GM19025 (cell line): Measurements from ENCODE around the gene TAF11L2.
"Not testable (repeated sequence)": the region's sequence is repeated elsewhere in the genome, so short reads cannot be mapped to it uniquely, and the experiment has no call there.

ENCODE experiments used
- ATAC-seq: cut with Tn5 transposase; IDR thresholded peaks from one replicate; pipeline ENCODE4 v1.9.1; 2021; ENCODE audit warnings: mild to moderate bottlenecking, low read depth, moderate library complexity; ENCODE audit not compliant: unreplicated experiment

Gene TAF11L2

DNA sequence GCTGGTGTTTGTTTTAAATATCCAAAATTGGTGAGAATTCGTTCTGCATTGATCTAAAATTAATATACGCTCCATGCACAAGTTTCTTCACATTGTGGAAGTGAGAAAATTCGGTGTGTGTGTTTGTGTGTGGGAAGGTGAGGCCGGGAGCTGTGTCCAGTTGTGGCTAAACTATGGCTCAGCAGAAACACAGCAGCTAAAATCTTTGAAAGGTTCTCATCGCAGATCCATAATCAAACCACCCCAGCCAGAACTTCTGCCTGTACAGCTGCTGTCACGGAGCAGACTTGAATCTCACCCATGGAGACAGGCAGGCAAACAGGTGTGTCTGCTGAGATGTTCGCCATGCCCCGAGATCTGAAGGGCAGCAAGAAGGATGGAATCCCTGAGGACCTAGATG, at the start of gene TAF11L2:
Gene TAF11L2, plus strand, starts transcription at position 301 of the 400 bp plus-strand sequence.
- ATAC-seq: not testable (repeated sequence)

DNA sequence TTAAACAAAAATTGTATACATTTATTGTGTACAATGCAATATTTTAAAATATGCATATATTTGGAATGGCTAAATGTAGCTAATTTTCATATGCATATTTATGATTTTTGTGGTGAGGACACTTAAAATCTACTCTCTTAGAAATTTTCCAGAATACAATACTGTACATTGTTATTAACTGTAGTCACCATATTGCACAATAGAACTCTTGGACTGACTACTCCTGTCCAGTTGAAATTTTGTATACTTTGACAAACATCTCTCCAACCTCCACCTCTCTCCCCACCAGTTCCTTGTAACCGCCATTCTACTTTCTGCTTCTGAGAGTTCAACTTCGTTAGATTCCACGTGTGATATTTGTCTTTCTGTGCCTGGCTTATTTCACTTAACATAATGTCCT, 49.2 kb upstream of the TAF11L2 start:
- no peak for ATAC-seq

DNA sequence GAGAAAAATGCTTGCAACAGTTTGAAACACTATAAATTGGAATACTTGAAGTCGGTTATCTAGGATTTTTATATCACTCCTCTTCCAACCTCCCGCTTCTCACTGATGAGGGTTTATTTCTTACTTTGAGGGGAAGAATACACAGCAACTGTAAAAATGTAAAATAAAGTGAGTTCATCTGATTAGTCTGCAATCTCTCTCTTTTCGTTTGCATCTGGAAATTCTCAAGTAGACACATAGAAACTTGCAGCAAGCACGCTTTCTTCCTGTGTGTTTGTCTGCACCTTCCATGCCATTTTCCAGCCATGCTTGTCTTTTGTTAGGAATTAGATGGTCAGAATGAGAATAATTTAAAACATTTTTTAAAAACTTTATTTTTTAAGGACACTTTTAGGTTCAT, 45.1 kb upstream of the TAF11L2 start:
- ATAC-seq: no peak

DNA sequence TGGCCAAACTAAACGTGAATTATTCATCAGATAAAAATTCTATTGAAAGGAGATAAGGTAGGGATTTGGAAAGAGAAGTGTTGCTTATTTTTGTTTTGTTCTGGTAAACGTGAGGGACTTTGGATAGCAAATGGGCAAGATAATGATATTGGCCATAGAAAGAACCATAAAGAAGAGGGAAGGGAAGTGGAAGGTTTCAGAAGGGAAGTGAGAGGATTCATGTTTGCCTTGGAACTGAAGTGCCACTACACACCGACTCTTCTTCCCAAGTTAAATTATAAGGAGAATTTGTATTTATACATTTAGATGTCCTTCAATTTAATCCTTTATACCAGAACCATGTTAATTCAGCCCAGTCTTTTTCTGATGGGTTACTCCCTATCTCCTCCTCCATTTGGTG, 42.1 kb upstream of the TAF11L2 start:
- no peak for ATAC-seq

DNA sequence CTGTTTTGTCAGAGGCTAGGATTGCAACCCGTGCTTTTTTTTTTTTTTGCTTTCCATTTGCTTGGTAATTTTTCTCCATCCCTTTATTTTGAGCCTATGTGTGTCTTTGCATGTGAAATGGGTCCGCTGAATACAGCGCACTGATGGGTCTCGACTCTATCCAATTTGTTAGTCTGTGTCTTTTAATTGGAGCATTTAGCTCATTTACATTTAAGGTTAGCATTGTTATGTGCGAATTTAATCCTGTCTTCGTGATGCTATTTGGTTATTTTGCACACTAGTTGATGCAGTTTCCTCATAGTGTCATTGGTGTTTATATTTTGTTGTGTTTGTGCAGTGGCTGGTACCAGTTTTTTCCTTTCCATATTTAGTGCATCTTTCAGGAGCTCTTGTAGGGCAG, 36.2 kb upstream of the TAF11L2 start:
- ATAC-seq: no peak

DNA sequence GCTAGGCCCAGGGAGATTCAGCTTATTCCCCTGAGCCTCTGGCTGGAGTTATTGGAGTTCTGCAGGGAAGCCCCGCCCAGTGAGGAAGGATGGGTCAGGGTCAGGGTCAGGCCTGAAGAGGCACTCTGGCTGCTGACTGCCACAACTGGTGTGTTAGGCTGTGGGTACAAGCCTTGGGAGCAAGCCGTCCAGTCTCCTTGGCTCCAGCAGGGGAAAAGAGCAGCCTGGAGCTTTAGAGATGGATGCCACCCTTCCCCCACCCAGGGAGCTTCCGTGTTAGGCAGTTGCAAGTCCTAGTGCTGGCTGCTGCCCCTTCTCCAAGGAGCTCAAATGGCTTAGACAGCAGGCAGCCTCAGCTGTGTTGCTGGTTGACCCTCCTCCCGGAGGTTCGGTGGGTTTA, 34.4 kb upstream of the TAF11L2 start:
- ATAC-seq: no peak

DNA sequence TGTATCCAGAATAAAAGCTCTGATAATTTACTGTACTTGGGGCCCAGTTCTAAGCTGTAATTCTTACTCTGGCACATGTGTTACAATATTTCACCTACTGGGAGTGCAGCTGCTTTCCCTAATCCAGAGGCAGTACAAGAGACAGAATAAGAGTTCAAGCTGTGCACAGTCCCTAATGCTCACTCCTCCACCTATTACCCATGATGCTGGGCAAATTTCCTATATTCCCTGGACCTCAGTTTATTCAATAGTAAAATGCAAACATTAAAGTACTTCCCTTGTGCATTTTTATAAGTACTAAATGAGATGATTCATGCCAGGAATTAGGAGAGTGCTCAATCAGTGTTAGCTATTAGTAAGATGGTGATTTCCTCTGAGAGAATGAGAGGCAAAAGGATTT, 28.0 kb upstream of the TAF11L2 start:
- ATAC-seq: no peak

DNA sequence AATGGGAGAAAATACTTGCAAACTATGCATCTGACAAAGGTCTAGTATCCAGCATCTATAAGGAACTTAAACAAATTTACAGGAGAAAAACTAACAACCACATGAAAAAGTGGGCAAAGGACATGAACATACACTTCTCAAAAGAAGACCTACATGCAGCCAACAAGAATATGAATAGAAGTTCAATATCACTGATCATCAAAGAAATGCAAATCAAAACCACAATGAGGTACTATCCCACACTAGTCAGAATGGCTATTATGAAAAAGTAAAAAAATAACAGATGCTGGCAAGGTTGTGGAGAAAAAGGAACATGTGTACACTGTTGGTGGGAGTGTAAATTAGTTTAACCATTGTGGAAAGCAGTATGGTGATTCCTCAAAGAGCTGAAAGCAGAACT, 23.0 kb upstream of the TAF11L2 start:
- ATAC-seq: not testable (repeated sequence)

DNA sequence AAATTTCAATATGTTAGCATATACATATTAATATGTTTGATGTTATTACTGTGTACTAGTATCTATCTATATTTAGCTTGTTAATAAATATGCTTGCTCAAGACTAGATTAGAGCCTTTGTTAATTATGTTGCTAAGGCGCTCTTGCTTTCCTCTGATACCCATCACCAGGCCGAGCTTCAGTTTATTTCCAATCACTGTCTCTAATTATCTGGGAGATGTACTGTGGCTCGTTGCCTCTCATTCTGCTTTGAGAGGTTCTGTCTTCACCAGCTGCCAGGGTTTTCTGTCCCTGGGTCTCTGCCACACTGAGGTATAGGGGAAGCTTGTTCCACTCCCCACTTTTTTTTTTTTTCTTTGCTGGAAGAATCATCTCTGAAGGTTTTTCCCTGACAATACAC, 21.0 kb upstream of the TAF11L2 start:
- no peak for ATAC-seq

DNA sequence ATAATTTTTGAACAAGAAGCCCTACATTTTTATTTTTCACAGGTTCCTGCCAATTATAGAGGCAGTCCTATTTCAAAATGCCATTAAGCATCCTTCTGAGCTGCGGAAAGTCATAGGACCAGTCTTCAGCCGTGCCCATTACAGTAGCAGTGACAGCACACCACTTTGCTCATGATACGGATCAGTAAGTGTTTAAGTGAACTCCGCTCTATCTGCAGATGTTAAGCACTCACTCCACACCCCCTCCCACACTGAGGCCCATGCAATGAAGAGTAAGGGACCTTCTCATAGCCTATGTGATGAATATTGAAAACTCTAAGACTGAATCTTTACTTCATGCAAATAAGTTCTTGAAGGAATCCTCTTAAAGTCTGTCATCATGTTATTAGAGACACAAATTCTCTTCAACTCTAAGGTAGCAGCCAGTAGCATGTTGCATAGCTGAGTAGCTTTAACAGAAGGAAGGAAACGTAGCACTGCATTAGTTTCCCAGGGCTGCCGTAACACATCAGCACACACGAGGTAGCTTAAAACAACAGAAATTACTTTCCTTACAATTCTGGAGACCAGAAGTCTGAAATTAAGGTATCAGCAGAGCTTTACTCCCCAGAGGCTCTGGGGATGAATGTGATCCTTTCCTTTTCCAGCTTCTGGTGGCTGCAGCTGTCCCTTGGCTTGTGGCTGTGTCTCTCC, 20.3 kb upstream of the TAF11L2 start:
- no peak for ATAC-seq

DNA sequence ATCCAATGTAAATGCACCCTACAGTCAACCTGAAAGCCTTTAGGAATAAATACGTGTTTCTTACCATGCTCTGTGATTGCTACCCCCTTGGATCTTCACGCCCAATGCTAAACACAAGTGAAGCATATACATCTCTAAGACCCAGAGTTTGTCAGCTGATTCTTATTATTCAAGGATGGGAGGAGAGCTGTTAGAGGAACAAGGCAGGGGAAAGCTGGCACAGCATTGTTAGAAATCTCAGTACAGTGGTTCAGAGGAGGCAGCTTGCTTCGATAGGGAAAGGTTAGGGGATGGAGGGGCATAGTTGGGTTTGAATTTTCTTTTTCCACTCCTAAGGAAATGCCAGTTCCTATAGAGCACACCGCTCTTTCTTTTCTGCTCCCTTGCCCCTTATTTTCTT, 16.7 kb upstream of the TAF11L2 start:
- no peak for ATAC-seq

DNA sequence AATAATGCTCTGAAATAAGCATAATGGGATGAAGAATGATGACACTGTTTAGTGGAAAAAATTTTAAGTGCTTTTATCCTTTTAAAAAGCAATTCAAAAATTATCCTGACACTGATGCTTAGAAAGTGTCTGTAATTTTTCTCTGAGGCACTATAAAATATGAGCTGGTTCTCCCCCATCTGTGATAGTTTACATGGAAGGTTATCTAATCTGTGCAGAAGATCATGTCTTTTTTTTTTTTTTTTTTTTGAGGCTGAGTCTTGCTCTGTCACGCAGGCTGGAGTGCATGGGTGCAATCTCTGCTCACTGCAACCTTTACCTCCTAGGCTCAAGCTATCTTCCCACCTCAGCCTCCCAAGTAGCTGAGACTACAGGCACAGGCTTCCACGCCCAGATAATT, 15.2 kb upstream of the TAF11L2 start:
- no peak for ATAC-seq

DNA sequence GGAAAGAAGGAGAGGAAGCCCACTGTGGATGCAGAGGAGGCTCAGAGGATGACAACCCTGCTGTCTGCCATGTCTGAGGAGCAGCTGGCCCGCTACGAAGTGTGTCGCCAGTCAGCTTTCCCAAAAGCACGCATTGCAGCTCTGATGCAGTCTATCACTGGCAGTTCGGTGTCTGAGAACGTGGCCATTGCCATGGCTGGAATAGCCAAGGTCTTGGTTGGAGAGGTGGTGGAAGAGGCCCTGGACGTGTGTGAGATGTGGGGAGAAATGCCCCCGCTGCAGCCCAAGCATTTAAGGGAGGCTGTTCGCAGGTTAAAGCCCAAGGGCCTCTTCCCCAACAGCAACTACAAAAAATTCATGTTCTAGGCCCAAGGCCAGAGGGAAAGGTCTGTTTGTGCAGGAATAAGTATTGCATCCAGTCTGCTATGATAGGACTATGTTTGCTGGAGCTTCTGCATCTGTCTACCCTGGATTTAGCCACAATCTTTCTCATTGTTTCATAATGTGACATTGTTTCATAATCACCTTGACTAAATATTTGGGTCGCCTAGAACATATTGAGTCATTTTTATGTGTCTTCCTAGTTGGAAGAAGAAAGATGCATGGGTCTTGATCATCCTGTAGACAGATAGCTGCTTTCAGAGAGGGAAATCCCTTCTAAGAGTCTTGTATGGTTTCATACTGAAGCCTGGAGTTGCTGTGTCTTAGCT, 11.4 kb upstream of the TAF11L2 start:
- not testable (repeated sequence) for ATAC-seq

DNA sequence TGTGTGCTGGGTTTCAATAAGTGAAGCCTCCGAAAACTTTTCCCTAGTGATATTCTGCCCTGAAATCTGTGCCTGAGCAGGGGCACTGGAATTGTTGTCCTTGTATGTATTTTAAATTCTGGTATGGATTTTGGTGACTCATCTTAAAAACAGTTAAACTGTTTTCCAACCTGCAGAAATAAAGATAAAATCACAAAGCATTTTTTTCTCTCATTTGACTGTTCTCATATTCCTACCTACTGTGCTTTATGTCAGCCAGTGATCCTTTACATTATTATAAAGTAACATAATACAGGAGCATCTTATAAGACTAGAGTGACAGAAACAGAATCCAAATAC, 10.9 kb upstream of the TAF11L2 start:
- ATAC-seq: no peak

DNA sequence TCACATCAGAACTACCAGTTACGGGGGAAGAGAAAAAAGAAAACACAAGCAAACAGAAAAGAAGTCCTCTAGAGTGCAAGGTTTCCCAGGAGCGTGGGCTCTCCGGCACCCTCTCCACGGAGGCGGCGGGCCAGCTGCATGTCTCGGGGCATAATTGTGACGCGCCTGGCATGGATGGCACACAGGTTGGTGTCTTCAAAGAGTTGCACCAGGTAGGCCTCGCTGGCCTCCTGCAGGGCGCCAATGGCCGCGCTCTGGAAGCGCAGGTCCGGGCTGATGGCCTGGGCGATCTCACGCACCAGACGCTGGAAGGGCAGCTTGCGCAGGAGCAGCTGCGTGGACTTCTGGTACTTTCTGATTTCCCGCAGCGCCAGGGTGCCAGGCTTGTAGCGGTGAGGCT, 6.8 kb upstream of the TAF11L2 start:
- ATAC-seq: not testable (repeated sequence)

DNA sequence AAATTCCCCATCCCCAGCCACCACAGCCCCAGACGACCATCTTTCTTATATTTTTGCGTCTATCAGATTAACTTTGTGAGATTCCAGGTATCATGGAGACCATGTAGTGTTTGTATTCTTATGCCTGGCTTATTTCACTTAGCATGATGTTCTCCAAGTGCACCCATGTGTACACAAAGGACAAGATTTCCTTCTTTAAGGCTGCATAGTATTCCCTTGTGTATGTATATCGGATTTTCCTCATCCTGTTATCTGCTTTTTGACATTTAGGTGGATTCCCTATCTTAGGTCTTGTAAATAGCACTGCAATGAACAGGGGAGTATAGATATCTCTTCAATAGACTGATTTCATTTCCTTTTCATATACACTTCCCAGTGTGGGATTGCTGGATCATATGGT, 5.3 kb upstream of the TAF11L2 start:
- no peak for ATAC-seq

DNA sequence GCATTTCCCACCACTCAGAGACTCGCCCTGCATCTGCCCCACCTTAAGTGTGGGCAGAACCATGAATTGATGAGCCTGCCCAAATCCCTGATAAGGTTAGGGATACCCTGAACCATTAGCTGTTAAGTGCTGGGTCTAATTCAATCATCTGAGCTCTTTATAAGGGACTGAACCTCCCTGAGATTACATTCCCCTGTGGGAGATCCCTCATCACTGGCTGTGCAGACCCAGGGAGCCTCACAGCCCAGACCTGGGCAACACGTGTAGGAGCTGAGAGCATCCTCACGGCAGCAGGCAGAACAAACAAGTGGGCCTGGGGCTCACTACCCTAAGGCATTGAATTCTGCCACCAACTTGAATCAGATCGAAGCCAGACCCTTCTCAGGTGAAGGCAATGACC, 585 bp upstream of the TAF11L2 start:
- ATAC-seq: no peak

DNA sequence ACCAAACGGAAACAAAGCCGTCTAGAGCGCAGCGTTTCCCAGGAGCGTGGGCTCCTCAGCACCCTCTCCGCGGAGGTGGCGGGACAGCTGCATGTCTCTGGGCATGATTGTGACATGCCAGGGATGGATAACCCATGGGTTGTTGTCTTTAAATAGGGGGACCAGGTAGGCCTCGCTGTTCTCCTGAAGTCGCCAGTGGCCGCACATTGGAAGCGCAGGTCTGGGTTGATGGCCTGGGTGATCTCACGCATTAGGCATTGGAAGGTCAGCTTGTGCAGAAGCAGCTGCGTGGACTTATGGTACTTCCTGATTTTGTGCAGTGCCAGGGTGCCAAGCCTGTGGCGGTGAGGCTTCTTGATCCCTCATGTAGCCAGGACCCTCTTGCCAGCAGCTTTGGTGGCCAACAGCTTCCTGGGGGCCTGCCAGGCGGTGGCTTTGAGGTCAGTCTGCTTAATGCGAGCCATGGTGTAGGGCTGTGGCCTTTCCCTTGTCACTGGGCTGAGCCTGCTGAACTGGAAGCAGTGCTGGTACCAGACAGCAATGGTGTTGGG, 13.8 kb downstream of the TAF11L2 start:
- no peak for ATAC-seq

DNA sequence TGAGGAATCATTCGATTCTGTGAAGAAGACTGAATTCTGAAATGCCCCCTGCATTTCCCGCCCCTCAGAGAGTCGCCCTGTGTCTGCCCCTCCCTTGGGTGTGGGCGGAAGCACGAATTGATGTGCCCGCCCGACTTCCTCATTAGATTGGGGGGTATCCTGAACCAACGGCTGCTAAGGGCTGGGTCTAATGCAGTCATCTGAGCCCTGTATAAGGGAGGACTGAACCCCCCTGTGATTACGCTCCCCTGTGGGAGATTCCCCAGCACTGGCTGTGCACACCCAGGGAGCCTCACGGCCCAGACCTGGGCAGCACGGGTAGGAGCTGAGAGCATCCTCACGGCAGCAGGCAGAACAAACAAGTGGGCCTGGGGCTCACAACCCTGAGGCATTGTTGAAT, 19.5 kb downstream of the TAF11L2 start:
- not testable (repeated sequence) for ATAC-seq

DNA sequence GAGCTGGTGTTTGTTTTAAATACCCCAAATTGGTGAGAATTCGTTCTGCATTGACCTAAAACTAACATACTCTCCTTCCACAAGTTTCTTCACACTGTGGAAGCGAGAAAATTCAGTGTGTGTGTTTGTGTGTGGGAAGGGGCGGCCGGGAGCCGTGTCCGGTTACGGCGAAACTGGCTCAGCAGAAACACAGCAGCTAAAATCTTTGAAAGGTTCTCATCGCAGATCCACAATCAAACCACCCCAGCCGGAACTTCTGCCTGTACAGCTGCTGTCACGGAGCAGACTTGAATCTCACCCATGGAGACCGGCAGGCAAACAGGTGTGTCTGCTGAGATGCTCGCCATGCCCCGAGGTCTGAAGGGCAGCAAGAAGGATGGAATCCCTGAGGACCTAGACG, 20.0 kb downstream of the TAF11L2 start, which contains the start of gene TAF11L3:
Gene TAF11L3, plus strand, starts transcription at position 301 of the 400 bp plus-strand sequence.
- not testable (repeated sequence) for ATAC-seq

DNA sequence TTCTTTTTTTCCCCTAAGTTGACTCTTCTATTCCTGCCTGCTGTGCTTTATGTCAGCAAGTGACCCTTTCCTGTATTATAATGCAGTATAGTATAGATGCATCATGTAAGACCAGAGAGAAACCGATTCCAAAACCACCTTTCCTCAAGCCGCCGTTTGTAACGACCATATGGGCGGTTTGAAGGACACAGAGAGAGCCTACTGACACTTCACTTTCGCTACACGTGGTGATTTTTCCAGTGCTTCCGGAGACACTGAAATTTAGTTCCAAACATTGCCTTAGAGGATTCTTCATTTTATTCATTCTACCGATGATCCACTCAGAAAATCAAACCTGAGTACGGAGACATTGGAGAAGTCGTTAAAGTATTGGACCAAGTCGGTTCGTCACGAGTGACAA, 21.5 kb downstream of the TAF11L2 start:
- not testable (repeated sequence) for ATAC-seq

DNA sequence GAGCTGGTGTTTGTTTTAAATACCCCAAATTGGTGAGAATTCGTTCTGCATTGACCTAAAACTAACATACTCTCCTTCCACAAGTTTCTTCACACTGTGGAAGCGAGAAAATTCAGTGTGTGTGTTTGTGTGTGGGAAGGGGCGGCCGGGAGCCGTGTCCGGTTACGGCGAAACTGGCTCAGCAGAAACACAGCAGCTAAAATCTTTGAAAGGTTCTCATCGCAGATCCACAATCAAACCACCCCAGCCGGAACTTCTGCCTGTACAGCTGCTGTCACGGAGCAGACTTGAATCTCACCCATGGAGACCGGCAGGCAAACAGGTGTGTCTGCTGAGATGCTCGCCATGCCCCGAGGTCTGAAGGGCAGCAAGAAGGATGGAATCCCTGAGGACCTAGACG, 23.5 kb downstream of the TAF11L2 start, which contains the start of gene TAF11L4:
Gene TAF11L4, plus strand, starts transcription at position 301 of the 400 bp plus-strand sequence.
- ATAC-seq: not testable (repeated sequence)
